Ascending aorta (tissue), 2 donors: ENCODE measurements around the gene RAD51B. TPM values are rescaled to one million over a fixed set of nuclear protein-coding genes. Genes with fewer than 3 reads are reported as not detected.
A peak's percentile ranks its signal among the peaks of the same experiment; 100 is the strongest.

ENCODE experiments used
- DNase-seq, 2 donors: peaks; one replicate each; pipeline ENCODE4 v3.0.0-alpha.2; 2019; ENCODE audit warnings: low spot score in 2 of 2
- H3K27ac ChIP-seq, 2 donors: fragments of 200-600 bp; sonication (generic); one replicate each; pipeline ENCODE4 v1.5.1; 2016 to 2017; ENCODE audit warnings: mild to moderate bottlenecking in 1 of 2
- H3K27me3 ChIP-seq: fragments of 200-600 bp; sonication (generic); one replicate; pipeline ENCODE4 v1.5.1; 2017
- H3K36me3 ChIP-seq, 2 donors: fragments of 200-600 bp; sonication (generic); one replicate each; pipeline ENCODE4 v1.5.1; 2016
- H3K4me1 ChIP-seq, 2 donors: fragments of 200-600 bp; sonication (generic); one replicate each; pipeline ENCODE4 v1.5.1; 2016 to 2017; ENCODE audit warnings: mild to moderate bottlenecking in 1 of 2
- H3K4me3 ChIP-seq, 2 donors: fragments of 200-600 bp; sonication (generic); one replicate each; pipeline ENCODE4 v1.5.1; 2016 to 2017; ENCODE audit warnings: mild to moderate bottlenecking in 1 of 2
- H3K9me3 ChIP-seq, 2 donors: fragments of 200-600 bp; sonication (generic); one replicate each; pipeline ENCODE4 v1.5.1; 2016
- intact Hi-C: fragments of 100-400 bp; cut with DNase I; formaldehyde crosslinking; loops from one replicate; pipeline ENCODE4 v1.15.1; 2023
- total RNA-seq: library from RNA; depleted of rRNA; stranded (reverse); fragments of >200 nt; gene quantifications from one replicate; pipeline ENCODE4 v1.1.0, GENCODE V29; 2016
- TF ChIP-seq, protein P1 (sequence below), 3 experiments: fragments of 200-600 bp in 2 of 3; fragments of 450-650 bp in 1 of 3; sonication (generic) in 2 of 3; IDR thresholded peaks; one replicate each; pipeline ENCODE4 v1.5.1; 2016 to 2019; ENCODE audit warnings: antibody characterized with exemption in 3 of 3, mild to moderate bottlenecking in 1 of 3, moderate library complexity in 1 of 3

The RAD51B gene
- total RNA-seq, 1 donor from 2014 or later = not detected

DNA sequence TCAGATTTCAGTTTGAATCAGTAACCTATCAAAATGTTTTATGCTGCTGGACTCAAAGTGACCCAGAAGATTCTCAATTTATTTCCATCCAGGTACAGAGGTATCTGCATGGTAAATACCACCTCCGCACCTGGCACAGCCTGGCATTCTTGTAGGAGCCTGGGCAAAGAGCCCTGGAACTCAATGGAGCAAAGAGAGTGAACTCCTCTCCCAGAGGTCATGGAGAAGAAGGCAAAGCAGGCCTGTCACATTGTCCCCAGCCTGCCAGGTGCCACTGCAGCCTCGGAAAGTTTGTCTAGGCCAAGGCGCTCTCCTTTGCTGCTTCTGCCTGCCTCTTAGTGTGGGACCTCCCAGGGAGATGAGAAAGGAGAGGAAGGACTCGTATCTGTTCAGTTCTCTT, 653.5 kb downstream of the RAD51B start:
- no peaks in the 10 kb centered on the region for H3K27me3 ChIP-seq
- H3K27ac ChIP-seq = no peak overlapping the region
- H3K36me3 ChIP-seq = no peaks in the 10 kb centered on the region
- no peak overlapping the region for H3K4me3 ChIP-seq
- no peak for DNase-seq
- TF ChIP-seq, protein P1, sequence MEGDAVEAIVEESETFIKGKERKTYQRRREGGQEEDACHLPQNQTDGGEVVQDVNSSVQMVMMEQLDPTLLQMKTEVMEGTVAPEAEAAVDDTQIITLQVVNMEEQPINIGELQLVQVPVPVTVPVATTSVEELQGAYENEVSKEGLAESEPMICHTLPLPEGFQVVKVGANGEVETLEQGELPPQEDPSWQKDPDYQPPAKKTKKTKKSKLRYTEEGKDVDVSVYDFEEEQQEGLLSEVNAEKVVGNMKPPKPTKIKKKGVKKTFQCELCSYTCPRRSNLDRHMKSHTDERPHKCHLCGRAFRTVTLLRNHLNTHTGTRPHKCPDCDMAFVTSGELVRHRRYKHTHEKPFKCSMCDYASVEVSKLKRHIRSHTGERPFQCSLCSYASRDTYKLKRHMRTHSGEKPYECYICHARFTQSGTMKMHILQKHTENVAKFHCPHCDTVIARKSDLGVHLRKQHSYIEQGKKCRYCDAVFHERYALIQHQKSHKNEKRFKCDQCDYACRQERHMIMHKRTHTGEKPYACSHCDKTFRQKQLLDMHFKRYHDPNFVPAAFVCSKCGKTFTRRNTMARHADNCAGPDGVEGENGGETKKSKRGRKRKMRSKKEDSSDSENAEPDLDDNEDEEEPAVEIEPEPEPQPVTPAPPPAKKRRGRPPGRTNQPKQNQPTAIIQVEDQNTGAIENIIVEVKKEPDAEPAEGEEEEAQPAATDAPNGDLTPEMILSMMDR (IDR thresholded peaks at IDR 0.05) = no peak
- intact Hi-C loops = no loop called here
- no peaks in the 10 kb centered on the region for H3K4me1 ChIP-seq
- H3K9me3 ChIP-seq = no peaks in the 10 kb centered on the region

DNA sequence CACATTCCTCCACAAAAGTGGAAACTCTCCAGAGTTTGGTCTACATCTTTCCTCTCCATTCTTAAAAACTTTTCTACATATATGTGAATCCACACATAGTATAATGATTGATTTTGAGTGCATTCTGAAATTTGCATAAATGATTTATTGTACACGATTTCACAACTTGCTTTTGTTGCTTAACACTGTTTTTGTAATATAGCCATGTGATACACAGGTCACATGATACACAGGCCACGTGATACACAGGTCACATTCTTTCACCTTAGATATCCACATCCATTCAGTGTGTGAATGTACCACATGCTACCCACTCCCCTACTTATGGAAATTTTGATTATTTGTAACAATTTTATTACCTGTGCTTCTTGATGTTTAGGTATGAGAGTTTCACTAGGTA, 654.2 kb downstream of the RAD51B start:
- Histone ChIP-seq H3K27ac (no peak overlapping the region), H3K4me1 (no peaks in the 10 kb centered on the region), H3K4me3 (no peak overlapping the region), H3K27me3 (no peaks in the 10 kb centered on the region), H3K36me3 (no peaks in the 10 kb centered on the region), H3K9me3 (no peaks in the 10 kb centered on the region)
- no peak for DNase-seq
- intact Hi-C loops = no loop called here
- TF ChIP-seq, protein P1 (IDR thresholded peaks at IDR 0.05) = no peak

DNA sequence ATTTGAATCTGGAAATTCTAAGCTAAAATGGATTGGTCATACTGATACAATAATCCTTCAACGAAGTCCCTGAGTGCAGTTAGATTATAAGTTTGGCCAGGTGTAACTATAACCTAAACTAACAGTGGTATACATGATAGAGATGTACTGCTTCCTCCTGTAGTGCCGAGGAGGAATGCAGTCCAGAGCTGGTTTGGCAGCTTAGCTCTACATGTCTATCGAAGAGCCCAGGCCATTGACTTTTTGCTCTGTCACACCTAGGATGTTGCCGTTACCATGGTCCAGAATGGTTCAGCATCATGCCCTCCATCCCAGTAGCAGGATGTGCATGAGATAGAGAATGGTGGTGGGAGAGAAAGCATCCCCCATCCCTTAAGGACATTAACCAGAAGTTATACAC, 655.2 kb downstream of the RAD51B start:
- H3K36me3 ChIP-seq = no peaks in the 10 kb centered on the region
- no peak for DNase-seq
- no peaks in the 10 kb centered on the region for H3K27me3 ChIP-seq
- no peaks in the 10 kb centered on the region for H3K4me1 ChIP-seq
- H3K27ac ChIP-seq = no peak overlapping the region
- TF ChIP-seq, protein P1 (IDR thresholded peaks at IDR 0.05) = no peak
- H3K4me3 ChIP-seq = no peak overlapping the region
- intact Hi-C loops = no loop called here
- H3K9me3 ChIP-seq = no peaks in the 10 kb centered on the region

DNA sequence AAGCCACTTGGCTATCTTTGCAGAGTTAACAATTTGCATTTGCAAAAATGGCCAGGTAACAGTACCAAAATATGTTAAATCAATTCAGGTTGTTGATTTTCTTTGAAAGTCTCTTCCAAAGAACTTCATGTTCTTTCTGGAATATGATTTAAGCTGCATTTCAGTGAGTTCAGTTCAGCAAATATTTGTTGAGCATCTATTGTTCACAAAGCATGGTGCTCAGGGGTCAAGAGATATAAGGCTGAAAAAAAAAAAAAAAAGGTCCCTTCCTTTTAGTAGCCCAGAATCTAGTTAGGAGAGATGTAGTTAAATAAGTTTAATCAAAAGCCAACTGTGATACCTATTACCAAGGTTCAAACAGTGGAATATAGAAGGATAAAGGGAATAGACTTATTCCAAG, 656.2 kb downstream of the RAD51B start:
- TF ChIP-seq, protein P1 (IDR thresholded peaks at IDR 0.05) = no peak
- Histone ChIP-seq H3K27ac (no peak overlapping the region), H3K27me3 (no peaks in the 10 kb centered on the region), H3K4me1 (no peaks in the 10 kb centered on the region), H3K36me3 (no peaks in the 10 kb centered on the region), H3K4me3 (no peak overlapping the region), H3K9me3 (no peaks in the 10 kb centered on the region)
- intact Hi-C loops = no loop called here
- DNase-seq = no peak

DNA sequence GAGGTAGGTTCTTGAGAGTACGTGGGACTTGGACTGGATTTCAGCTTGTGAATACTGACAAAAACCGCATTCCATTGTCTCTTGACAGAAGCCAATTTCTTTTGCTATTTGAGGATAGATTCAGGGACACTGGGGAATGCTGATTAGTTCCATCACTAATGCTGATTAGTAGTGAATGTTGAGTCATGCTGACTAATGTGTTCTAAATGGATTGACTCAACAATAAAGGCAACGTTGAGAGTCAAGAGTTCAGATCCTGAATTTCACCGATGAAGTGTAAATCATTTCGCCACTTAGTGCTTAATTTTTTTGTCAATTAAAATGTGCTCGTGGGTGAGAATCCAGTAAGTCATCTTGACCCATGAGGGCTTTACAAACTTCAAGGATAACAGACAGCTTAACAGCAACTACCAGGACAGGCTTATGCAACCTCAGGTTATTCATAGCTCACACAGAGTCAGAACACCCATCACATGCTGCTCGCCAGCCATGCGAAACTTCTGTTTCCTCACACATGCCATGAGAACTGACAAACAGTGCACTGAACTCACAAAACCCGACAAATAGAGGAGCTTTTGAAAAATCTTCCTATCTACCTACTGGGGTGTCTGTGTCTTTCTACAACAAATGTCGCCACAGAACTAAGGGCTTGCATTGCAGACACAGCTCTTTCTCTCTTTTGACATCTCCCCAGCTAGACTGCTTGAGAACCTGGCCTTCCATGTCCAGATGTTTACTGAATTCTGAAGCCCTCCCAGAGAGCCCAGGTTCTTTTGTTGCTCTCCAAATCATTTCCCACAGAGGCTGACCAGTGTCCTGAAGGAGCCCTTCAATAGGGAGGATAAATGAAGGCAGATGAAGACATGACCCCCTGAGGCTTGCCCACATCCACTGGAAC, 656.9 kb downstream of the RAD51B start:
- H3K27ac ChIP-seq = peak overlapping the region in 1 of 2 donors; percentile 39
- intact Hi-C loops = no loop called here

More for the DNA sequence above, 656.9 kb downstream of the RAD51B start:
- Histone ChIP-seq H3K4me3 (no peak overlapping the region), H3K36me3 (no peaks in the 10 kb centered on the region), H3K27me3 (no peaks in the 10 kb centered on the region), H3K9me3 (no peaks in the 10 kb centered on the region), H3K4me1 (no peaks in the 10 kb centered on the region)
- TF ChIP-seq, protein P1 (IDR thresholded peaks at IDR 0.05) = no peak
- DNase-seq = peak; percentile 58 to 79
